Liver (tissue), 6 donors: ENCODE measurements around the gene CAMKV. TPM values are rescaled to one million over a fixed set of nuclear protein-coding genes. Genes with fewer than 3 reads are reported as not detected.

ENCODE experiments used
- HNF4G ChIP-seq: IDR thresholded peaks from 2 replicates; pipeline ENCODE4 v1.6.1; 2016; ENCODE audit warnings: antibody characterized with exemption
- JUND ChIP-seq, 2 donors: IDR thresholded peaks; 2 replicates each; pipeline ENCODE4 v1.6.1; 2016; ENCODE audit warnings: antibody characterized with exemption in 2 of 2
- MAX ChIP-seq: IDR thresholded peaks from 2 replicates; pipeline ENCODE4 v1.6.1; 2016; ENCODE audit warnings: antibody characterized with exemption
- RAD21 ChIP-seq, 2 donors: IDR thresholded peaks; 2 replicates each; pipeline ENCODE4 v1.6.1; 2016; ENCODE audit warnings: antibody characterized with exemption in 2 of 2, mild to moderate bottlenecking in 2 of 2
- polyA plus RNA-seq, 2 donors: library from polyadenylated mRNA; stranded (reverse) in 1 of 2; unstranded in 1 of 2; fragments of 200-250 nt in 1 of 2; fragments of >200 nt in 1 of 2; fragmentation: Nextera tagmentation in 1 of 2; extraction: Ambion mirVana in 1 of 2; gene quantifications; one replicate each; pipeline versions ENCODE4 v1.2.1 to v1.2.3, GENCODE V29; 2013 to 2015
- small RNA-seq: library from RNA; depleted of rRNA; stranded (forward); fragments of <200 nt; gene quantifications from one replicate; pipeline ENCODE3, GENCODE V24; 2014
- total RNA-seq, 2 donors: library from RNA; depleted of rRNA; stranded (reverse); fragments of >200 nt; gene quantifications; one replicate each; pipeline ENCODE4 v1.2.3, GENCODE V29; 2014
- donor health status: healthy.
- donor health status: healthy.
- donor health status: healthy.

The CAMKV gene
- total and polyA plus RNA-seq, 4 donors: not detected

- TF ChIP-seq HNF4G (no peak), JUND (IDR thresholded peaks at IDR 0.05) (no peak), RAD21 (IDR thresholded peaks at IDR 0.05) (no peak), MAX (no peak)
Measured at GRCh38 chr3:49812916-49813496, 56.7 kb downstream of the CAMKV start (continued).

Small RNA genes lying within 50 kb of the gene (small RNA-seq; reads per million reads assigned to genes)
- gene RN7SL217P: not detected

Other genes with a start within 250 kb of the CAMKV start
- gene APEH, start 195.6 kb downstream of the CAMKV start, total RNA-seq: 10 to 100 TPM; 91.3 to 94.1 TPM
- 10 to 100 TPM; 65.1 to 83.8 TPM for gene APEH, start 195.6 kb downstream of the CAMKV start, polyA plus RNA-seq
- gene MST1, start 180.4 kb downstream of the CAMKV start, total RNA-seq: 100 to 1,000 TPM; 262 to 551 TPM
- gene MST1, start 180.4 kb downstream of the CAMKV start, polyA plus RNA-seq: 100 to 1,000 TPM; 509 to 634 TPM
- 100 to 1,000 TPM in 1 of 2 donors, 10 to 100 TPM in 1; 44.0 to 104 TPM for gene RNF123, start 180.3 kb downstream of the CAMKV start, total RNA-seq
- 10 to 100 TPM; 34.3 to 36.4 TPM for gene RNF123, start 180.3 kb downstream of the CAMKV start, polyA plus RNA-seq
- gene AMIGO3, start 150.2 kb downstream of the CAMKV start, total RNA-seq: not detected
- gene AMIGO3, start 150.2 kb downstream of the CAMKV start, polyA plus RNA-seq: 1 to 10 TPM in 1 of 2 donors, under 1 TPM in 1; 0.11 to 1.1 TPM
- gene GMPPB, start 146.0 kb downstream of the CAMKV start, total RNA-seq: 10 to 100 TPM; 12.6 to 57.7 TPM
- gene GMPPB, start 146.0 kb downstream of the CAMKV start, polyA plus RNA-seq: 10 to 100 TPM; 13.4 to 57.8 TPM
- 10 to 100 TPM; 22.9 to 32.3 TPM for gene IP6K1, start 83.4 kb downstream of the CAMKV start, total RNA-seq
- gene IP6K1, start 83.4 kb downstream of the CAMKV start, polyA plus RNA-seq: 10 to 100 TPM in 1 of 2 donors, 1 to 10 TPM in 1; 6.6 to 13.2 TPM
- not detected for gene CDHR4, start 70.0 kb downstream of the CAMKV start, total RNA-seq
- not detected for gene CDHR4, start 70.0 kb downstream of the CAMKV start, polyA plus RNA-seq
- 1 to 10 TPM in 1 of 2 donors, under 1 TPM in 1; 0.84 to 4.2 TPM for gene INKA1, start 66.6 kb downstream of the CAMKV start, total RNA-seq
- gene INKA1, start 66.6 kb downstream of the CAMKV start, polyA plus RNA-seq: 1 to 10 TPM; 1.2 TPM
- 10 to 100 TPM; 15.8 to 29.5 TPM for gene UBA7, start 56.0 kb downstream of the CAMKV start, total RNA-seq
- gene UBA7, start 56.0 kb downstream of the CAMKV start, polyA plus RNA-seq: 10 to 100 TPM; 14.6 TPM
- gene TRAIP, start 13.3 kb downstream of the CAMKV start, total RNA-seq: 1 to 10 TPM in 1 of 2 donors, under 1 TPM in 1; 0.42 to 7.9 TPM
- gene TRAIP, start 13.3 kb downstream of the CAMKV start, polyA plus RNA-seq: under 1 TPM; 0.47 to 0.81 TPM
- under 1 TPM; 0.23 to 0.42 TPM for gene MST1R, start 34.0 kb upstream of the CAMKV start, total RNA-seq
- under 1 TPM; 0.10 to 0.56 TPM for gene MST1R, start 34.0 kb upstream of the CAMKV start, polyA plus RNA-seq
- gene MON1A, start 59.9 kb upstream of the CAMKV start, total RNA-seq: 1 to 10 TPM; 4.6 to 9.0 TPM
- gene MON1A, start 59.9 kb upstream of the CAMKV start, polyA plus RNA-seq: 1 to 10 TPM; 7.4 to 9.5 TPM
- 10 to 100 TPM; 18.1 to 59.2 TPM for gene RBM6, start 70.2 kb upstream of the CAMKV start, total RNA-seq
- 10 to 100 TPM; 10.9 to 57.0 TPM for gene RBM6, start 70.2 kb upstream of the CAMKV start, polyA plus RNA-seq
- 100 to 1,000 TPM in 1 of 2 donors, 10 to 100 TPM in 1; 94.0 to 142 TPM for gene RBM5, start 219.0 kb upstream of the CAMKV start, total RNA-seq
- gene RBM5, start 219.0 kb upstream of the CAMKV start, polyA plus RNA-seq: 10 to 100 TPM; 21.2 to 34.5 TPM